ENCODE data around the gene SRSF5.
A peak's percentile ranks its signal among the peaks of the same experiment; 100 is the strongest.

SRSF5 gene

DNA sequence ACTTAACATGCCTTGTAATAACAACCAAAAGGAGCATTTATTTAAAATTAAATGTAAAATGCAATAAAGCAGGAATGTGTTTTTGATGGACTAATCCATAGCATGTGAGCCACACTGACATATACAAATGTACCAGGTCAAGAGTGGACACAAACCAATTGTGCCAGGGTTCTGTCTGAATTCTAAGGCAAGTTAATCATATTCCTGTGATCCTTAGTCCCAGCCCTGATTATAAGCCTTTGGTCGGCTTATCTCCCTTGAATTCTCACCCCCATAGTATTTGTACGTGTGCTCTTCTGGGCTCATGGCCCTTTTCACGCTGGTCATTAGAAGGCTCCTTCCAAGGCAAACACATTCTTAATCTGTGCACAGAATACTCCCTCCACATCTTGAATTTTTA lies 10.6 kb upstream of the SRSF5 start:
- Mint-ChIP-seq H3K27me3 (no peaks in the 10 kb centered on the region), H3K4me3 (no peak overlapping the region), H3K9me3 (no peaks in the 10 kb centered on the region), H3K4me1 (ENCODE audit: low read depth) (peaks cover 23% of the 10 kb centered on the region), H3K36me3 (ENCODE audit: low read depth) (no peaks in the 10 kb centered on the region), H3K27ac (no peak overlapping the region)

DNA sequence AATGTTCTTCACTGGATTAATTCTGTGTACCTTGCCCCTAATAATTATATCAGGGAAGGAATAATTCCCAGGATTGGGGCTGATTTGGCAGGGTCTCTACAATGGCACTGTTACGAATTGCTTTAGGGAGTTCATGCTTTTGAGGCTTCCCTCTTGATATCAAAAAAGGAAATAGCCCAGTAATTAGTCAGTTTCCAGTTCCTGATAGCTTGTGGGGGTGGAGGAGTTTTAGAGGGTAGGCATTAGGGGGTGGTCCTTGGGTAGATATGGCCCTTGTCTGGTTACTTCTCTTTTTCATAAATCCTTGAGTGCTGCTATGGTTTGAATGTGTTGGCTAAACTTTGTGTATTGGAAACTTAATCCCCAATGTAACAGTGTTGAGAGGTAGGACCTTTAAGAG lies 6.1 kb upstream of the SRSF5 start:
- Mint-ChIP-seq H3K36me3 (ENCODE audit: low read depth) (peaks cover 14% of the 10 kb centered on the region), H3K4me1 (ENCODE audit: low read depth) (peaks cover 44% of the 10 kb centered on the region), H3K9me3 (peaks cover 7% of the 10 kb centered on the region), H3K4me3 (no peak overlapping the region), H3K27me3 (no peaks in the 10 kb centered on the region), H3K27ac (no peak overlapping the region)

DNA sequence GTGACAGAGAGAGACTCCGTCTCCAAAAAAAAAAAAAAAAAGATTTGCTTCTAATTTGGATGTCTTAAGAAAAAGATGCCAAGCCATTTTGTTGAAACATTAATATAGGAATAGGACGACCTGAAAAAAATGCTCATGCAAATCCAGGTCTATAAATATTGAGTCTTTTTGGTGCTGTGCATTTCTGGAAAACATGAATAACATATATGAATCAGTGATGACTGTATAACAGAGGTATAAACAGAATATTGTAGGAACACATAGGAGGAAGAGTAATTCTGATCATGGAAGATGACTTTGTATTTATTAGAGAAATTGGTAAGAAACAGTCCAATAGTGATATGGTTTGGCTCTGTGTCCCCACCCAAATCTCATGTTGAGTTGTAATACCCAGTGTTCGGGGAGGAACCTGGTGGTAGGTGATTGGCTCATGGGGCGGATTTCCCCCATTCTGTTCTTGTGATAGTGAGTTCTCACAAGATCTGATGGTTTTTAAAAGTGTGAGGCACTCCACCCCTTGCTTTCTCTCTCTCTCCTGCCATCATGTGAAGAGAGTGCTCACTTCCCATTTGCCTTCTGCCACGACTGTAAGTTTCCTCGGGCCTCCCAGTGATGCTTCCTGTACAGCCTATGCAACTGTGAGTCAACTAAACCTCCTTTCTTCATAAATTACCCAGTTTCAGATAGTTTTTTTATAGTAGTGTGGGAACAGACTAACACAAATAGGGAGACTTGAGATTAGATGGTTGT lies 3.0 kb upstream of the SRSF5 start:
- H3K27me3 Mint-ChIP-seq: no peaks in the 10 kb centered on the region
- H3K36me3 Mint-ChIP-seq (ENCODE audit: low read depth): peaks cover 33% of the 10 kb centered on the region
- H3K27ac Mint-ChIP-seq: peak overlapping the region; percentile 85
- H3K4me1 Mint-ChIP-seq (ENCODE audit: low read depth): peaks cover 73% of the 10 kb centered on the region
- H3K9me3 Mint-ChIP-seq: peaks cover 7% of the 10 kb centered on the region
- H3K4me3 Mint-ChIP-seq: peak overlapping the region; percentile 48

DNA sequence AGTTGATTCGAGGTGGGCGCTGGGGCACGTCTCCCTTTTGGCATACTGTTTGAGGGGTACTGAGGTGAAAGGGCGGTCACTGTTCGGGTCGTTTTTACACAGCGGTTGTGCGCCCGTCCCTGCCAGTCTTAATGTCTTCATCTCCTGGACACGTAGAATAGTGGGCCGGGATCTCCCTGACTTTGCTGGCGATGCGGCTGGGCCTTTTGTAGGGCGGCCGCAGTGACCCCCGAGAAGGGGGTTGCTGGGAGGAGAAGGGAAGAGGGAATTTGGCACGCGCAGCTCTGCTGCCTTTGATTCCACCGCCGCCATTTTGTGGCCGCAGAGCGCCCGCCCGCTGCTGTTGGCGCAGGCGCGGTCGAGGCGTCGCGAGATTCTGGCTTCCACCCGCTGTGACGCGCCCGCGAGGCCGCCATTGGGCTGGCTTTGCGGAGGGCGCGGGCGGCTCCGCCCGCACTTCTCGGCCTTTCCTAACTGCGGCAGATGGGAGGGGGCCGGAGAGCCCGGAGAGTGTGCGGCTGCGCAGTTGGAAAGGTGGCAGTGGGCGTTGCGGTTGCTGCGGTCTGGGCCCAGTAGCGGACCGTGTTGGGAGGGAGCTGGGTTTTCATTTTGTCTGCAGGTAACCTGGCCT lies 542 bp downstream of the SRSF5 start:
- peak overlapping the region; percentile 100 for H3K27ac Mint-ChIP-seq
- peaks cover 68% of the 10 kb centered on the region for H3K36me3 Mint-ChIP-seq (ENCODE audit: low read depth)
- H3K9me3 Mint-ChIP-seq: peaks cover 7% of the 10 kb centered on the region
- H3K4me1 Mint-ChIP-seq (ENCODE audit: low read depth): peaks cover 86% of the 10 kb centered on the region
- no peaks in the 10 kb centered on the region for H3K27me3 Mint-ChIP-seq
- peak overlapping the region; percentile 96 for H3K4me3 Mint-ChIP-seq

DNA sequence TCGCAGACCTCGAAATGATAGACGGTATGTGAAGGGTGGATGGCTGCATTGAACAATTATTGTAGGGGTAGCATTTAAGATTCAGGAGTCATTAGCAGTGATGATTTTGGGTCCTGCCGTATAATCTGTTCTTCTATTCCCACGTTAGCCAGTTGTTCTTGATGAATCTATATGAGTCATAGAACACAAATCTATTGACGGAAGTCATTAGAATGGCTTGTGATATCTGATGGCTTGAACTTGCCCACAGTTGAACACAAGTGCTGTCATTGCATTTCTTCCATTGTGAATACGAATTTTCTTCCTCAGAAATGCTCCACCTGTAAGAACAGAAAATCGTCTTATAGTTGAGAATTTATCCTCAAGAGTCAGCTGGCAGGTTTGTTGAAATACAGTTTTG lies 1.9 kb downstream of the SRSF5 start:
- Mint-ChIP-seq H3K27ac (peak overlapping the region; percentile 100), H3K36me3 (ENCODE audit: low read depth) (peaks cover 74% of the 10 kb centered on the region), H3K9me3 (peaks cover 4% of the 10 kb centered on the region), H3K27me3 (no peaks in the 10 kb centered on the region), H3K4me1 (ENCODE audit: low read depth) (peaks cover 81% of the 10 kb centered on the region), H3K4me3 (peak overlapping the region; percentile 96)

DNA sequence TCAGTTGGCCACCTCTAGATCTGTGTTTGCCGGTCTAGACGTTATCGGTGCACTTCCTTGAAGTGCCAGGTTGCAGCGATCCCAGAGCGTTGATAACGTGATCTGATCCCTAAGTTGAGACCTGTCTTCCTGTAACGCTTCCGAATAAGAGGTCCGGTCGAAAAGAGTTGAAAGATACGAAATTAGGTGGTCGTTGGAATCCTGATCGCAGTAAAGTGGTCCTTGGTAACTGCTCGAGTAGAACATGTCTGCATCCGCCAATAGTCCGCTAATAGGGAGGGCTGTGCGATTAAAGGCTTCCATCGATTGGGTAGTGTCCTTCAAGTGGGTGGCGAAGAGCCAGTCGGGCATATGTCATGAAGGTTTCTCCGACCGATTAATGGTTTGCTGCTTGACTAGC lies 2.7 kb downstream of the SRSF5 start:
- no peaks in the 10 kb centered on the region for H3K27me3 Mint-ChIP-seq
- peak overlapping the region; percentile 64 for H3K4me3 Mint-ChIP-seq
- H3K27ac Mint-ChIP-seq: peak overlapping the region; percentile 58
- peaks cover 75% of the 10 kb centered on the region for H3K36me3 Mint-ChIP-seq (ENCODE audit: low read depth)
- H3K4me1 Mint-ChIP-seq (ENCODE audit: low read depth): peaks cover 78% of the 10 kb centered on the region
- no peaks in the 10 kb centered on the region for H3K9me3 Mint-ChIP-seq

DNA sequence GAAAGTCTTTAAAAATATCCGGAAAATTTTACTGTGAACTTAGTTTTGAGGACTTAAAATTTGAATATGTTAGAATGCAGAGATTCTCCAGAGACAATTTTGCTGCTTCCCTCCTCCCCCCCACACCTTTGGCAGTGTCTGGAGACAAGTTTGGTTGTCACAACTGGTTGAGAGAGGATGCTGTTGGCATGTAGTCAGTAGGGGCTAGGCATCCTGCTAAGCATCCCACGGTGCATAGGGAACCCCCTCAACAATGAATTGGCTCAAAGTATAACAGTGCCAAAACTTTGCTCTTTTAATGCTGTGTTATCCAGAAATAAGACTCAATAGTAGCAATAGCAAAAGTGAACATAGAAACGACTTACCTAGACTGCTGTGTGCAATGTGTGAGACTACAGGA lies 3.6 kb downstream of the SRSF5 start:
- Mint-ChIP-seq H3K4me1 (ENCODE audit: low read depth) (peaks cover 85% of the 10 kb centered on the region), H3K4me3 (peak overlapping the region; percentile 35), H3K27ac (peak overlapping the region; percentile 68), H3K9me3 (no peaks in the 10 kb centered on the region), H3K36me3 (ENCODE audit: low read depth) (peaks cover 84% of the 10 kb centered on the region), H3K27me3 (no peaks in the 10 kb centered on the region)

DNA sequence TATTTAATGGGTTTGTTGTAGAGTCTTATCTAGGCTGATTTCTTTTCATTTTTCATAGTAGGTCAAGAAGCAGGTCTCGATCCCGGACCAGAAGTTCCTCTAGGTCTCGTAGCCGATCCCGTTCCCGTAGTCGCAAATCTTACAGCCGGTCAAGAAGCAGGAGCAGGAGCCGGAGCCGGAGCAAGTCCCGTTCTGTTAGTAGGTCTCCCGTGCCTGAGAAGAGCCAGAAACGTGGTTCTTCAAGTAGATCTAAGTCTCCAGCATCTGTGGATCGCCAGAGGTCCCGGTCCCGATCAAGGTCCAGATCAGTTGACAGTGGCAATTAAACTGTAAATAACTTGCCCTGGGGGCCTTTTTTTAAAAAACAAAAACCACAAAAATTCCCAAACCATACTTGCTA lies 4.2 kb downstream of the SRSF5 start:
- H3K9me3 Mint-ChIP-seq: no peaks in the 10 kb centered on the region
- H3K4me1 Mint-ChIP-seq (ENCODE audit: low read depth): peaks cover 85% of the 10 kb centered on the region
- H3K36me3 Mint-ChIP-seq (ENCODE audit: low read depth): peaks cover 90% of the 10 kb centered on the region
- peak overlapping the region; percentile 58 for H3K27ac Mint-ChIP-seq
- no peaks in the 10 kb centered on the region for H3K27me3 Mint-ChIP-seq
- no peak overlapping the region for H3K4me3 Mint-ChIP-seq

DNA sequence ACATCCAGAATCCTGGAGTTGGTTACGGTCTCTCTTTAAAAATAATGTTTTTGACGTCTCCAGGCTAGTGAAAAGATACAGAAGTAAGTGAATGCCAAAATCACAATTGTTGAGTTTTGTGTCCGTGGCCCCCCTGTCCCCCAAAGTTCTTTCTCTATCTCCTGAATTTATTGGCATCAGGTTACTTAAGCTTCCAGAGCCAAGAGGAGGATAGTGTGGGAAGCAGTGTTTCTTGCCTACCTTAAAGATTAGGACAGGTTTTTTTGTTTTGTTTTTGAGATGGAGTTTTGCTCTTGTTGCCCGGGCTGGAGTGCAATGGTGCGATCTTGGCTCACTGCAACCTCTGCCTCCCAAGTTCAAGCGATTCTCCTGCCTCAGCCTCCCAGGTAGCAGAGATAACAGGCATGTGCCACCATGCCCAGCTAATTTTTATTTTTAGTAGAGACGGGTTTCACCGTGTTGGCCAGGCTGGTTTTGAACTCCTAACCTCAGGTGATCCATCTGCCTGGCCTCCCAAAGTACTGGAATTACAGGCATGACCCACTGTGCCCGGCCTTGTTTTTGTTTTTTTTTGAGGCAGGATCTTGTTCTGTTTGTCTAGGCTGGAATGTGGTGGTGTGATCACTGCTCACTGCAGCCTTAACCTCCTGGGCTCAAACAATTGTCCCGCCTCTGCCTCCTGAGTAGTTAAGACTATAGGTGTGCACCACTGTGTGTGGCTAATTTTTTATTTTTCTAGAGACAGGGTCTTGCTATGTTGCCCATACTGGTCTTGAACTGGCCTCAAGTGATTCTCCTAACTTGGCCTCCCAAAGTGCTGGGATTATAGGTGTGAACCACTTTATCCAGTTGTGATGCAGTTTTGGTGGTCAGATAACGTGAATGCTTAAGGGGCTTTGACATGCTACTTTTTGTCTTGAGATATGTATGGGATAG lies 5.4 kb downstream of the SRSF5 start:
- H3K4me3 Mint-ChIP-seq: no peak overlapping the region
- H3K9me3 Mint-ChIP-seq: no peaks in the 10 kb centered on the region
- peaks cover 85% of the 10 kb centered on the region for H3K4me1 Mint-ChIP-seq (ENCODE audit: low read depth)
- peak overlapping the region; percentile 21 for H3K27ac Mint-ChIP-seq
- H3K27me3 Mint-ChIP-seq: no peaks in the 10 kb centered on the region
- H3K36me3 Mint-ChIP-seq (ENCODE audit: low read depth): peaks cover 98% of the 10 kb centered on the region

DNA sequence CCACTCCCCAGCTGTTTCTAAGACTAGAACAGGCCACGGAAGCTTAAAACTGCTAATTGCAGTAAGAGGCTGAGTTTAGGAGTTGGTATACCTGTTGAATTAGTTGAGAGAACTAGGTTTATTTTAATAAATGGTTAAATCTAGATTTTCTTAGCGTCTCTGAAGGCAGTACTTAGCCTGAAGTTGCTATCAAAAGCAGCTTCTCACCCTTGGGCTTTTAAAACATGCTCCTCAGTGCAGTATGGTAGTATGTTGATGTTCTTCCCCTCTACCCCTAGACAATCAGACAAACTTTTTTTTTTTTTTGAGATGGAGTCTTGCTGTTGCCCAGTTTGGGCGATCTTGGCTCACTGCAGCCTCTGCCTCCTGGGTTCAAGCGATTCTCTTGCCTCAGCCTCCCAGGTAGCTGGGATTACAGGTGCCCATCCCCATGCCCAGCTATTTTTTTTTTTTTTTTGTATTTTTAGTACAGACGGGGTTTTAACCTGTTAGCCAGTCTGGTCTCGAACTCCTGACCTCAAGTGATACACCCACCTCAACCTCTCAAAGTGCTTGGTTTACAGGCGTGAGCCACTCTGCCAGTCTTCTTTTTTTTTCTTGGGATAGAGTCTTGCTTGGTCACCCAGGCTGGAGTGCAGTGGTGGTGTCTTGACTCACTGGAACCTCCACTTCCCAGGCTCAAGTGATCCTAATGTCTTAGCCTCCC lies 6.8 kb downstream of the SRSF5 start:
- Mint-ChIP-seq H3K36me3 (ENCODE audit: low read depth) (peaks cover 98% of the 10 kb centered on the region), H3K27ac (no peak overlapping the region), H3K27me3 (no peaks in the 10 kb centered on the region)

DNA sequence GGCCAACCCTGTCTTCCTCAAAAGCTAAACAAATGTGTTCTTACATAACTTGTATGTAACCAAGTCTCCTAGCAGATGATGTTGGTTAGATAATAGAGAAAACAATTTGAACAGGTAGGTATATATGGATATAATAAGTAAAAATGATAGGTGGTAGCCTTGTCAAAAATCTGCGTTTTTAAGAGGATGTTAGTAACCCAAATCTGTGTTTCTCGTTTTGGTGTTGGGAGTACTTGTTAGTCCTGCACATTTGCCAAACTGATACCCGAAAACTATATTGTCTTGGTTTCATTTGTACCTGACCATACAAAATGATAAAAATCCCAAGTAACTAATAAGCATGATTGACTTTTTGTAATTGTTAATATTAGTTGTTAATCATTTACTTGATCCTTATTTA lies 8.1 kb downstream of the SRSF5 start:
- H3K27me3 Mint-ChIP-seq: no peaks in the 10 kb centered on the region
- H3K4me3 Mint-ChIP-seq: no peak overlapping the region
- no peak overlapping the region for H3K27ac Mint-ChIP-seq
- H3K4me1 Mint-ChIP-seq (ENCODE audit: low read depth): peaks cover 69% of the 10 kb centered on the region
- peaks cover 96% of the 10 kb centered on the region for H3K36me3 Mint-ChIP-seq (ENCODE audit: low read depth)
- no peaks in the 10 kb centered on the region for H3K9me3 Mint-ChIP-seq

More for the DNA sequence above, 6.8 kb downstream of the SRSF5 start:
- Mint-ChIP-seq H3K9me3 (no peaks in the 10 kb centered on the region), H3K4me1 (ENCODE audit: low read depth) (peaks cover 81% of the 10 kb centered on the region), H3K4me3 (no peak overlapping the region)

DNA sequence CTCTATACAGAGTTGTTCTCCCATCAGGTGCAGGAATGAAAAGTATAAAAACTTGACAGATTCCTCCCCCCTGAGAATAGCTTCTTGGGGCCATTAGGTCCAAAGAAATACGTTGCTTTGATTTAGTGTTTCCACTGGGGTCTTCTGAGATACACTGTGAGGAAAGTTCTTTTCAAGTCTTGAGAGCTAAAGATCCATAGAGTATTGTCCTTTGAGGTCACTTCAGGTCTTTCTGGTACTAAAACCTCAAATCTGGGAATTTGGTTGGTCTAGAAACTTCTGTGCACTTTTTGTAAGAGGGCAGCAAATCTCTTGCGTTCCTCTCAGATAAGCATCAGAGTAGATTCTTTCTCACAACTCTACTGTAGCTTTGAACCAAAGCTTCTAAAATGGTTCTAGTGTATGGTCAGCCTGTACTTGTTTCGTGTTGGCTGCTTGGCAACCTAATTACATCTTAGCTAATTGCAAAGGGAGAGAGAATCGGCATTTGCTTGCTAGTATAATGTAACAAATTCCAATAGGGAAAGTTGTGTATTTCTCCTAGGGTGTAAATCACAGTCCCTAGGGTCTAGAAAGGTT lies 10.0 kb downstream of the SRSF5 start:
- Mint-ChIP-seq H3K9me3 (no peaks in the 10 kb centered on the region), H3K4me3 (no peak overlapping the region), H3K4me1 (ENCODE audit: low read depth) (peaks cover 55% of the 10 kb centered on the region), H3K36me3 (ENCODE audit: low read depth) (peaks cover 89% of the 10 kb centered on the region), H3K27ac (peak overlapping the region; percentile 88), H3K27me3 (no peaks in the 10 kb centered on the region)

DNA sequence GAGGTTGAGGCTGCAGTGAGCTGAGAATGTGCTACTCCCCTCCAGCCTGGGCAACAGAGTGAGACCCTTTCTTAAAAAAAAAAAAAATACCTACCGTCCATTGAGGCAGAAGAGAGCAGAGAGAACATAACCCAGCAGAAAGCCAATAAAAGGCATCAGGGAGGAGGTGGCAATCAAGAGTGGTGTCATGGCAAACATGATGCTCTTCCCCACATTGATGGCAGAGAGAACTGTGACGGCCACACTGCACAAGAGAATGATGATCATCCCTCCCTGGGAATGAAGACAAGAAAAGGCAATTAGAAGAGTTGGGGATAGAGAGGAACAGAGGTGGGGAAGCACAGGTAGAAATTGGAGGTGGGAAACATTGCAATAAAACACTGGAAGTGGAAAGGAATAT lies 12.1 kb downstream of the SRSF5 start:
- H3K9me3 Mint-ChIP-seq: no peaks in the 10 kb centered on the region
- peaks cover 41% of the 10 kb centered on the region for H3K4me1 Mint-ChIP-seq (ENCODE audit: low read depth)
- no peak overlapping the region for H3K27ac Mint-ChIP-seq
- no peak overlapping the region for H3K4me3 Mint-ChIP-seq
- peaks cover 68% of the 10 kb centered on the region for H3K36me3 Mint-ChIP-seq (ENCODE audit: low read depth)
- no peaks in the 10 kb centered on the region for H3K27me3 Mint-ChIP-seq

DNA sequence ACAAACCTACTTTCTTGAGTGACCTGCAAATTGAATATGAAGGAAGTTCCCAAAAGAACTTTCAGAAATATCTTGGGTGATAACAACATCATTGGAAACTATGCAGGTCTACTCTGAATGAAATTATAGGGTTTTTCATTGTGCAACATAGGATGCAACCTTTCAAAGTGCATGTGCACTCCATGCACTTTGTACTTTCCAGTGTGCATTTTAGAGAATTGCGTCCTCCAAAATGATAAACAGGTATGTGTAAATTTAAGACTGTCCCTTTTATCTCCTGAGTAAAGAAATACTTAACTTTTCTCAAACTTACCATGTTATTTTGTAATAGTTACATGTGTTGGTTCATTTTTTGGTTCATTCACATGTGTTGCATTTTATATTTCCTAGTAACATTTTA lies 13.2 kb downstream of the SRSF5 start:
- peaks cover 33% of the 10 kb centered on the region for H3K4me1 Mint-ChIP-seq (ENCODE audit: low read depth)
- no peak overlapping the region for H3K4me3 Mint-ChIP-seq
- peaks cover 59% of the 10 kb centered on the region for H3K36me3 Mint-ChIP-seq (ENCODE audit: low read depth)
- no peak overlapping the region for H3K27ac Mint-ChIP-seq
- H3K27me3 Mint-ChIP-seq: no peaks in the 10 kb centered on the region
- H3K9me3 Mint-ChIP-seq: no peaks in the 10 kb centered on the region

Measured in stimulated activated naive CD8-positive, alpha-beta T cell treated with anti-CD3 and anti-CD28 coated beads, Interleukin-15, Interleukin-2, amounts not matched to agents 100 ng/mL and 50 ng/mL, for 24 hours (primary cell).